Measurements from ENCODE around the gene SEH1L.

DNA sequence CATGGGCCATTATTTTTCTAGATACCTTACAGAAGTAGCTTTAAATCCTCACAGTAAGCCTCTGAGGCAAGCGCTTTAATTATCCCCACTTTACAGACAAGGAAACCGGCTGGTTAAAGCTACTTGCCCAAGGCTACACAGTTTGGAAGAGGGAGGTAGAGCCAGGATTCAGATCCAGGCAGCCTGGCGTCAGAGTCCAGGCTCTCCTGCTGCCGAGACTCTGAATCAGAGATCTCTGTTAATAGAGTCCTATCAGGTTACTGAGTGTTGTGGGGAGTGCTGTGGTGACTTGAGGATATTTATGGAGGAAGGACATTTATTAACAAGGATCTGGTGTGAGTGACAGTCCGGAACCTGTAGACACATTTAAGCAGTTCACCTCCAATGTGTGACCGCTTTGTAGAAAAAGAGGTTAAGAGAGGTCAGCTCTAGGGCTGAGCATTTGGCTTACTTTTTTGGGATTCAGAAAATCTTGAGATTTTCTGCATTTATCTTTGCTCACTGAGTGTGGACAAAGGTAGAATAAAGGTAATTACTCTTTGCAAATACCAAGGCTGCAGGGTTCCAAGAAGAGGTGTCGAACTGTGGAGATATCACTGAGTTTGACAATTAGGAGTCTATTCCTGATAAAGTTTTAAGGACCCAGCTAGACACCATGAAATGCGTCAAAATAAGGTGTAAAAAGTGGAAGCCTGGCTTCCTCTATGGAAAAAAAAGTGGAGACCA is 41.7 kb downstream of the SEH1L start:
- TF ChIP-seq, protein P1, sequence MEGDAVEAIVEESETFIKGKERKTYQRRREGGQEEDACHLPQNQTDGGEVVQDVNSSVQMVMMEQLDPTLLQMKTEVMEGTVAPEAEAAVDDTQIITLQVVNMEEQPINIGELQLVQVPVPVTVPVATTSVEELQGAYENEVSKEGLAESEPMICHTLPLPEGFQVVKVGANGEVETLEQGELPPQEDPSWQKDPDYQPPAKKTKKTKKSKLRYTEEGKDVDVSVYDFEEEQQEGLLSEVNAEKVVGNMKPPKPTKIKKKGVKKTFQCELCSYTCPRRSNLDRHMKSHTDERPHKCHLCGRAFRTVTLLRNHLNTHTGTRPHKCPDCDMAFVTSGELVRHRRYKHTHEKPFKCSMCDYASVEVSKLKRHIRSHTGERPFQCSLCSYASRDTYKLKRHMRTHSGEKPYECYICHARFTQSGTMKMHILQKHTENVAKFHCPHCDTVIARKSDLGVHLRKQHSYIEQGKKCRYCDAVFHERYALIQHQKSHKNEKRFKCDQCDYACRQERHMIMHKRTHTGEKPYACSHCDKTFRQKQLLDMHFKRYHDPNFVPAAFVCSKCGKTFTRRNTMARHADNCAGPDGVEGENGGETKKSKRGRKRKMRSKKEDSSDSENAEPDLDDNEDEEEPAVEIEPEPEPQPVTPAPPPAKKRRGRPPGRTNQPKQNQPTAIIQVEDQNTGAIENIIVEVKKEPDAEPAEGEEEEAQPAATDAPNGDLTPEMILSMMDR (conservative IDR thresholded peaks at IDR 0.05; ENCODE audit: low read length): no peak
- TF ChIP-seq EZH2phosphoT487 (IDR thresholded peaks at IDR 0.05; ENCODE audit: borderline replicate concordance): no peak
